ENCODE measurements around the gene CEACAM21. TPM values are rescaled to one million over a fixed set of nuclear protein-coding genes. Genes with fewer than 3 reads are reported as not detected.
A peak's percentile ranks its signal among the peaks of the same experiment; 100 is the strongest.

The CEACAM21 gene
- polyA plus RNA-seq, 3 donors, result 2.1 to 6.4 (median 4.1) TPM

GRCh38 chr19:41541990-41542584 is 33.9 kb upstream of the CEACAM21 start:
- no peaks in the 10 kb centered on the region for H3K27me3 ChIP-seq (ENCODE audit: control insufficient read depth in 2 of 2, insufficient read depth in 2 of 2, low read length in 2 of 2)
- peaks cover 3% of the 10 kb centered on the region for H3K79me2 ChIP-seq (ENCODE audit: insufficient read depth, low read length)
- peak overlapping the region; percentile 62 to 72 for H3K4me3 Mint-ChIP-seq
- H2AFZ ChIP-seq (ENCODE audit: insufficient read depth, low read depth, low read length, poor library complexity, severe bottlenecking), result peak overlapping the region; percentile 67
- H3K27ac ChIP-seq (ENCODE audit: low read depth in 1 of 2, low read length in 2 of 2), result no peak overlapping the region
- peak; percentile 87 for TF ChIP-seq CTCF (IDR thresholded peaks at IDR 0.05)
- H3K9me3 ChIP-seq (replicated peaks in 1 of 2; ENCODE audit: control insufficient read depth in 1 of 2, insufficient read depth in 1 of 2, low read length in 2 of 2), result no peaks in the 10 kb centered on the region
- H3K4me2 ChIP-seq (replicated peaks; ENCODE audit: extremely low read depth, low read length, poor library complexity, severe bottlenecking), result peak overlapping the region; percentile 51
- peaks cover 0 to 4% (median 3%) of the 10 kb centered on the region in 3 donors for H3K27me3 Mint-ChIP-seq (ENCODE audit: low read depth in 3 of 3)
- 62% methylated on average over 7 of the region's 13 CpGs for WGBS (ENCODE audit: insufficient coverage)
- intact Hi-C loops (cut with micrococcal nuclease), result no loop called here
- no peaks in the 10 kb centered on the region for H3K9me3 Mint-ChIP-seq
- peaks cover 43% of the 10 kb centered on the region for H3K4me1 Mint-ChIP-seq
- H3K4me3 ChIP-seq (replicated peaks in 1 of 3; ENCODE audit: low read depth in 2 of 3, low read length in 3 of 3), result peak overlapping the region in 2 of 3 experiments; percentile 7 to 33
- peak overlapping the region in 3 of 7 donors; percentile 10 to 39 (median 36) for H3K27ac Mint-ChIP-seq
- H3K36me3 ChIP-seq (replicated peaks in 1 of 2; ENCODE audit: control insufficient read depth in 1 of 2, insufficient read depth in 2 of 2, low read length in 2 of 2), result no peaks in the 10 kb centered on the region
- H3K4me1 ChIP-seq (ENCODE audit: control insufficient read depth in 1 of 2, insufficient read depth in 2 of 2, low read length in 2 of 2), result peaks cover 38 to 48% of the 10 kb centered on the region in 2 donors
- no peaks in the 10 kb centered on the region for H4K20me1 ChIP-seq (ENCODE audit: insufficient read depth, low read length)
- H3K36me3 Mint-ChIP-seq, result no peaks in the 10 kb centered on the region
- no peak overlapping the region for H3K9ac ChIP-seq (ENCODE audit: insufficient read depth, low read length, poor library complexity, severe bottlenecking)
- DNase-seq, result peak; percentile 61 to 72 (median 62)

- no peak for TF ChIP-seq CTCF (IDR thresholded peaks at IDR 0.05)
- intact Hi-C loops (cut with micrococcal nuclease), result no loop called here
- Histone ChIP-seq H3K79me2 (ENCODE audit: insufficient read depth, low read length) (peaks cover 3% of the 10 kb centered on the region), H3K9me3 (replicated peaks in 1 of 2; ENCODE audit: control insufficient read depth in 1 of 2, insufficient read depth in 1 of 2, low read length in 2 of 2) (no peaks in the 10 kb centered on the region), H3K27ac (ENCODE audit: low read depth in 1 of 2, low read length in 2 of 2) (no peak overlapping the region), H3K36me3 (replicated peaks in 1 of 2; ENCODE audit: control insufficient read depth in 1 of 2, insufficient read depth in 2 of 2, low read length in 2 of 2) (no peaks in the 10 kb centered on the region), H3K4me1 (ENCODE audit: control insufficient read depth in 1 of 2, insufficient read depth in 2 of 2, low read length in 2 of 2) (peaks cover 41 to 54% of the 10 kb centered on the region in 2 donors), H3K27me3 (ENCODE audit: control insufficient read depth in 2 of 2, insufficient read depth in 2 of 2, low read length in 2 of 2) (no peaks in the 10 kb centered on the region), H2AFZ (ENCODE audit: insufficient read depth, low read depth, low read length, poor library complexity, severe bottlenecking) (peak overlapping the region; percentile 67), H3K9ac (ENCODE audit: insufficient read depth, low read length, poor library complexity, severe bottlenecking) (no peak overlapping the region), H3K4me2 (replicated peaks; ENCODE audit: extremely low read depth, low read length, poor library complexity, severe bottlenecking) (peak overlapping the region; percentile 51), H3K4me3 (replicated peaks in 1 of 3; ENCODE audit: low read depth in 2 of 3, low read length in 3 of 3) (peak overlapping the region in 1 of 3 experiments; percentile 33), H4K20me1 (ENCODE audit: insufficient read depth, low read length) (no peaks in the 10 kb centered on the region)
- H3K4me1 Mint-ChIP-seq, result peaks cover 47% of the 10 kb centered on the region
- 90% methylated on average over 3 of the region's 4 CpGs for WGBS (ENCODE audit: insufficient coverage)
- no peak for DNase-seq
- H3K27me3 Mint-ChIP-seq (ENCODE audit: low read depth in 3 of 3), result peaks cover 0 to 4% (median 3%) of the 10 kb centered on the region in 3 donors
- H3K4me3 Mint-ChIP-seq, result peak overlapping the region; percentile 62 to 72
- no peaks in the 10 kb centered on the region for H3K9me3 Mint-ChIP-seq
- H3K27ac Mint-ChIP-seq, result no peak overlapping the region
- no peaks in the 10 kb centered on the region for H3K36me3 Mint-ChIP-seq
Observed at GRCh38 chr19:41542622-41543021, 33.3 kb upstream of the CEACAM21 start.
